ENCODE results near the gene PYCR2.
"Not testable (repeated sequence)": the region's sequence is repeated elsewhere in the genome, so short reads cannot be mapped to it uniquely, and the experiment has no call there.

The PYCR2 gene

GRCh38 chr1:225939097-225939938 lies 15.3 kb upstream of the PYCR2 start:
- intact Hi-C loops (cut with micrococcal nuclease); H3K27me3 Mint-ChIP-seq; H3K36me3 Mint-ChIP-seq (ENCODE audit: low read depth); H3K27ac Mint-ChIP-seq; H3K9me3 Mint-ChIP-seq; H3K4me3 Mint-ChIP-seq; H3K4me1 Mint-ChIP-seq (ENCODE audit: low read depth): not testable (repeated sequence)

GRCh38 chr1:225937048-225937968 lies 13.3 kb upstream of the PYCR2 start:
- Mint-ChIP-seq H3K9me3 (no peaks in the 10 kb centered on the region), H3K27ac (no peak overlapping the region), H3K4me1 (ENCODE audit: low read depth) (no peaks in the 10 kb centered on the region), H3K4me3 (no peak overlapping the region), H3K36me3 (ENCODE audit: low read depth) (no peaks in the 10 kb centered on the region), H3K27me3 (peaks cover 8% of the 10 kb centered on the region)
- intact Hi-C loops (cut with micrococcal nuclease): no loop called here

GRCh38 chr1:225936523-225936922 lies 12.5 kb upstream of the PYCR2 start:
- no peaks in the 10 kb centered on the region for H3K9me3 Mint-ChIP-seq
- H3K4me1 Mint-ChIP-seq (ENCODE audit: low read depth): no peaks in the 10 kb centered on the region
- H3K4me3 Mint-ChIP-seq: no peak overlapping the region
- no peaks in the 10 kb centered on the region for H3K36me3 Mint-ChIP-seq (ENCODE audit: low read depth)
- intact Hi-C loops (cut with micrococcal nuclease): no loop called here
- no peak overlapping the region for H3K27ac Mint-ChIP-seq
- peaks cover 8% of the 10 kb centered on the region for H3K27me3 Mint-ChIP-seq

GRCh38 chr1:225936086-225936485 lies 12.0 kb upstream of the PYCR2 start:
- intact Hi-C loops (cut with micrococcal nuclease); H3K4me1 Mint-ChIP-seq (ENCODE audit: low read depth); H3K27ac Mint-ChIP-seq; H3K36me3 Mint-ChIP-seq (ENCODE audit: low read depth); H3K4me3 Mint-ChIP-seq; H3K9me3 Mint-ChIP-seq; H3K27me3 Mint-ChIP-seq: not testable (repeated sequence)

- no peak overlapping the region for H3K27ac Mint-ChIP-seq
Measured at GRCh38 chr1:225934711-225935110, 10.7 kb upstream of the PYCR2 start.

GRCh38 chr1:225933072-225933471 lies 9.0 kb upstream of the PYCR2 start:
- intact Hi-C loops (cut with micrococcal nuclease): no loop called here

More at GRCh38 chr1:225934711-225935110, 10.7 kb upstream of the PYCR2 start:
- H3K36me3 Mint-ChIP-seq (ENCODE audit: low read depth): no peaks in the 10 kb centered on the region
- no peak overlapping the region for H3K4me3 Mint-ChIP-seq
- intact Hi-C loops (cut with micrococcal nuclease): no loop called here
- H3K4me1 Mint-ChIP-seq (ENCODE audit: low read depth): no peaks in the 10 kb centered on the region
- H3K9me3 Mint-ChIP-seq: no peaks in the 10 kb centered on the region
- H3K27me3 Mint-ChIP-seq: peaks cover 5% of the 10 kb centered on the region

GRCh38 chr1:225931270-225932136 lies 7.5 kb upstream of the PYCR2 start:
- intact Hi-C loops (cut with micrococcal nuclease): no loop called here
- H3K27me3 Mint-ChIP-seq: no peaks in the 10 kb centered on the region
- H3K4me3 Mint-ChIP-seq: no peak overlapping the region
- peaks cover 5% of the 10 kb centered on the region for H3K4me1 Mint-ChIP-seq (ENCODE audit: low read depth)
- no peaks in the 10 kb centered on the region for H3K9me3 Mint-ChIP-seq
- H3K36me3 Mint-ChIP-seq (ENCODE audit: low read depth): no peaks in the 10 kb centered on the region
- H3K27ac Mint-ChIP-seq: no peak overlapping the region

More at GRCh38 chr1:225933072-225933471, 9.0 kb upstream of the PYCR2 start:
- H3K27me3 Mint-ChIP-seq: no peaks in the 10 kb centered on the region
- no peak overlapping the region for H3K4me3 Mint-ChIP-seq
- H3K27ac Mint-ChIP-seq: no peak overlapping the region
- no peaks in the 10 kb centered on the region for H3K4me1 Mint-ChIP-seq (ENCODE audit: low read depth)
- no peaks in the 10 kb centered on the region for H3K9me3 Mint-ChIP-seq
- no peaks in the 10 kb centered on the region for H3K36me3 Mint-ChIP-seq (ENCODE audit: low read depth)

GRCh38 chr1:225930566-225930965 lies 6.5 kb upstream of the PYCR2 start:
- H3K4me1 Mint-ChIP-seq (ENCODE audit: low read depth): peaks cover 6% of the 10 kb centered on the region
- H3K36me3 Mint-ChIP-seq (ENCODE audit: low read depth): no peaks in the 10 kb centered on the region
- no peaks in the 10 kb centered on the region for H3K27me3 Mint-ChIP-seq
- intact Hi-C loops (cut with micrococcal nuclease): no loop called here
- H3K9me3 Mint-ChIP-seq: no peaks in the 10 kb centered on the region
- no peak overlapping the region for H3K4me3 Mint-ChIP-seq
- no peak overlapping the region for H3K27ac Mint-ChIP-seq

- intact Hi-C loops (cut with micrococcal nuclease); H3K9me3 Mint-ChIP-seq; H3K4me3 Mint-ChIP-seq; H3K27me3 Mint-ChIP-seq; H3K4me1 Mint-ChIP-seq (ENCODE audit: low read depth); H3K27ac Mint-ChIP-seq; H3K36me3 Mint-ChIP-seq (ENCODE audit: low read depth): not testable (repeated sequence)
Measured at GRCh38 chr1:225929462-225929861, 5.4 kb upstream of the PYCR2 start.

- no peak overlapping the region for H3K27ac Mint-ChIP-seq
- peaks cover 8% of the 10 kb centered on the region for H3K36me3 Mint-ChIP-seq (ENCODE audit: low read depth)
- no peaks in the 10 kb centered on the region for H3K9me3 Mint-ChIP-seq
- intact Hi-C loops (cut with micrococcal nuclease): no loop called here
- H3K4me3 Mint-ChIP-seq: no peak overlapping the region
- H3K27me3 Mint-ChIP-seq: no peaks in the 10 kb centered on the region
- H3K4me1 Mint-ChIP-seq (ENCODE audit: low read depth): peaks cover 7% of the 10 kb centered on the region
Measured at GRCh38 chr1:225928186-225929175, 4.4 kb upstream of the PYCR2 start.

GRCh38 chr1:225926551-225927113 lies 2.6 kb upstream of the PYCR2 start:
- Mint-ChIP-seq H3K36me3 (ENCODE audit: low read depth) (peaks cover 22% of the 10 kb centered on the region), H3K4me1 (ENCODE audit: low read depth) (peaks cover 26% of the 10 kb centered on the region), H3K27me3 (no peaks in the 10 kb centered on the region), H3K4me3 (no peak overlapping the region), H3K27ac (no peak overlapping the region), H3K9me3 (no peaks in the 10 kb centered on the region)
- intact Hi-C loops (cut with micrococcal nuclease): no loop called here

- intact Hi-C loops (cut with micrococcal nuclease): loop anchor here (5.0 kb wide), 1 partner anchor 456 kb away; no protein-coding TSS in a partner anchor
- peak overlapping the region; percentile 85 for H3K4me3 Mint-ChIP-seq
- H3K4me1 Mint-ChIP-seq (ENCODE audit: low read depth): peaks cover 49% of the 10 kb centered on the region
- no peaks in the 10 kb centered on the region for H3K9me3 Mint-ChIP-seq
- H3K36me3 Mint-ChIP-seq (ENCODE audit: low read depth): peaks cover 55% of the 10 kb centered on the region
- H3K27me3 Mint-ChIP-seq: no peaks in the 10 kb centered on the region
- peak overlapping the region; percentile 91 for H3K27ac Mint-ChIP-seq
Measured at GRCh38 chr1:225923381-225923691, 714 bp downstream of the PYCR2 start.

Measured in dendritic cell treated with granulocyte-macrophage colony-stimulating factor and Interleukin-4, amounts not matched to agents 40 ng/mL and 50 ng/mL, for 4 days (primary cell).